KOPT-K1 (cell line): ENCODE measurements around the gene DNAH17.
"Not testable (repeated sequence)": the region's sequence is repeated elsewhere in the genome, so short reads cannot be mapped to it uniquely, and the experiment has no call there.

Source experiments
- H3K27ac ChIP-seq: fragments of 200-600 bp; sonication (generic); 2 replicates; pipeline ENCODE4 v1.5.1; 2016; ENCODE audit warnings: antibody characterized with exemption, mild to moderate bottlenecking, low read depth, low read length; ENCODE audit not compliant: poor library complexity, severe bottlenecking
- H3K36me3 ChIP-seq: fragments of 200-600 bp; sonication (generic); 2 replicates; pipeline ENCODE4 v1.5.1; 2017; ENCODE audit warnings: antibody characterized with exemption, mild to moderate bottlenecking, low read length, moderate library complexity; ENCODE audit not compliant: insufficient read depth
- H3K9me3 ChIP-seq: fragments of 200-600 bp; sonication (generic); 2 replicates; pipeline ENCODE4 v1.5.1; 2017; ENCODE audit warnings: antibody characterized with exemption, low read length, mild to moderate bottlenecking; ENCODE audit not compliant: insufficient read depth, poor library complexity, severe bottlenecking

DNAH17 gene

DNA sequence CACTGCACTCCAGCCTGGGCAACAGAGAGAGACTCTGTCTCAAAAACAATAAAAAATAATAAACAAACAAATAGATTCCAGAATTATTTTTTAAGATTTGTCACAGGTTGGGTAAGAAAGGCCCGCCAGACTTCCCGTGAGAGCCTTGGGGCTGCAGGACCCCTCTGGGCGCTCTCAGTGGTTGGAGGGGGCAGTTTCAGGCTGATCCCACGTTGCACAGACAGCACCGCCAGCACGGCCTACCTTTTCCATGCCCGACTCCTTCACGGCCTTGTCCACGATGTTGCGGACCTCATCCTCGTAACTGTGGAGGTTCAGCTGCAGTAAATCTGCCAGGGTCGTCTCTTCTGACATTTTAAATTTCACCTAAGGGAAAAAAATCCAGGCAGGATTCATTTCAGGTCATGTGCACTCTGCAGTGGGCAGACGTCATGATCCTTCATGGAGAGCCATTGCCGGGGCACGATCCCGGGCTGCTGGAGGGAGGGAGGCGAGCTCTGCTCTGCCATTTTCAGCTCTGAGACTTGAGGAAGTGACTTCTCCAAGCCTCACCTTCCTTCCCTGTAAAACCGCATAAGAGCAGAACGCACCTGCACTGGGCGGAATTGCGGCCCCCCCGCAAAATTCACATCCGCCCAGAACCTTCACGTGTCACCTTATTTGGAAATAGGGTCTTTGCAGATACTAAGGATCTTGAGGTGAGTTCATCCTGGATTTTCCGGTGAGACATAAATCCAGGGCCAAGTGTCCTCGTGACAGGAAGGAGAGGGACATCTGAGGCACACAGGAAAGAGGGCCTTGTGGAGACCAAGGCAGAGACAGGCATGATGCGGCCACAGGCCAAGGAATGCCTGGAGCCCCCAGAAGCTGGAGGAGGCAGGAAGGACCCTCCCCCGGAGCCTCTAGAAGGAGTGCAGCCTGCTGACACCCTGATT is 66.8 kb downstream of the DNAH17 start:
- H3K36me3 ChIP-seq: no peaks in the 10 kb centered on the region
- no peaks in the 10 kb centered on the region for H3K9me3 ChIP-seq
- no peak overlapping the region for H3K27ac ChIP-seq

DNA sequence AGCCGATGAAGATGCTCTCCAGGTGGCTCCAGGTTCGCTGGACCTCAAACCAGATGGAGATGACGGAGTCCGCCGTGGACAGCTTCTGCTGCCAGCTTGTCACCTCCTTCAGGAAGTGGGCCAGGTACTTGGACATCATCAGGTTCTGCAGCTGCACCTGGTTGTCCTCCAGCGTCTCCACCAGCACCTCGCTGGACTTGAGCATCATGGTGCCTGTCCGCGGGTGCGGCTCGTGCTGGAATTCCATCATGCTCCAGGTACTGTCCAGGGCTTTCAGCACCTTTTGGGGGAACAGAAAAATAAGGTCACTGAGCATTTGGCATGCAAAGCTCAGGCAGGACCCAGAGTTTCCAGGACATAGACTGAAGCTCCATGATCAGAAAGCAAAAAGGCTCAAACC is 69.7 kb downstream of the DNAH17 start:
- no peaks in the 10 kb centered on the region for H3K36me3 ChIP-seq
- no peaks in the 10 kb centered on the region for H3K9me3 ChIP-seq
- no peak overlapping the region for H3K27ac ChIP-seq

DNA sequence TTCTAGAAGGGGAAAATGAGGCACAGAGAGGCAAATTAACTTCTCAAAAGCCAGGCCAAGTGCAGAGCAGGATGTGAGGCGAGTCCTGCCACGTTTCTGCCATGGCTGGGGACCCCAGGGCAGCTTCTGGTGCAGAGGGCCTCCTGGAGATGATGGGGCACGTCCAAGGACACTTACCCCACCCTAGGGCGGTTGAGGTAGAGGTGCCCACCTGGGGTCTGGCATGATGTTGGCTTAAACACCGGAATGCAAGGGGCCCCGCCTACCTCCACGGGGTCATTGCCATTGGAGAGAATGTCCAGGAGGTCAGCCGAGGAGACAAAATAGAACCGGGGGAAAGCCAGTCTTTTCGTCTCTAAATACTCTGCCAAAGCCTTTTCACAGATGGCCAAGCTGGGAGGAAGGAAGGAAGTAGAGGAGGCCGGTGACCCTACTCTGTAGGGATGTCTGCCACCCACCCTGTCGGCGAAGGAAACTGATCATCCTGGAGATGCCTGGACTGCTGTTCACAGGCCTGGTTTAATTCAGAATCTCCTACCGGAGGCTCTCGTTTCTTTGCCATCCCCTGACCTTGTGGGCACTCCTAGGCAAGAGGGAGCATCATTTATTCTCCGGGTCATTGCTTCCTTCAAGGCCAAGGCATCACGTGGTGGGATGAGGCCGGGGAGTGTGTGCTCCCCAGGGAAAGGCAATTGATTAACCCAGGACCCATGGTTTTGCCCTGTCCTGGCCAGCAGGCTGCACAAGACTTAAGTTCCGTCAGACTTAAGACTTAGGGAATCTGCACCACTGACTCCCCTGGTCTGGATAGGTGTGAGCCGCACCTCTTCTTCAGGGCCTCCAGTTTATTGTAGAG is 70.5 kb downstream of the DNAH17 start:
- no peak overlapping the region for H3K27ac ChIP-seq
- no peaks in the 10 kb centered on the region for H3K36me3 ChIP-seq
- no peaks in the 10 kb centered on the region for H3K9me3 ChIP-seq

DNA sequence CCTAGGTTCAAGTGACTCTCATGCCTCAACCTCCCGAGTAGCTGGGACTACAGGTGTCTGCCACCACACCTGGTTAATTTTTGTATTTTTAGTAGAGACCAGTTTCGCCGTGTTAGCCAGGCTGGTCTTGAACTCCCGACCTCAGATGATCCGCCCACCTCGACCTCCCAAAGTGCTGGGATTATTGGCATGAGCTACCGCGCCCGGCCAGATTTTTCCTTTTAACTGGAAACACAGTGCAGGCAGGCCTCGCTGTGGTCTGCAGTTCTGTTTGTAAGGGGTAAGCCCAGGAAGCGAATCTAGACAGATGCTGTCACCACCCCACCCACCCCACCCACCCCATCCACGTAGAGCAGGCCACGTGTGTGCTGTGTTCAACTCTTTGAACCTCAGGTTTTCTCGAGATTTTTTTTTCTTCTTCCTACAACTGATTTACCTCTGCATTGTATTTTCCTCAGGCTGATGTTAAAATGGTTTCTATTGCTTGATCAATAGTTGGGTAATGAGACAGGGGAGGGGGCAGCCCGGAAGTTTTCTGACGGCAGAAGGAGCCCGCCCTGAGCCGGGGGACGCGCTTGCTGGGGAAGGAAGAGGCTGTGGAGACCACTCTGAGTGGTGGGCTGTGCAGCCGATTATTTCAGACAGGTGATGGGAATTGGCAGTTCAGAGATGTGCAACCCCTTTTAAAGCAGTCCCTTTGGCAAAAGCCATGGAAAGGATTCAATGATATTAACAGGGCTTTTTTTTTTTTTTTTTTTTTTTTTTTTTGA is 72.9 kb downstream of the DNAH17 start:
- no peak overlapping the region for H3K27ac ChIP-seq
- no peaks in the 10 kb centered on the region for H3K9me3 ChIP-seq
- H3K36me3 ChIP-seq: no peaks in the 10 kb centered on the region

DNA sequence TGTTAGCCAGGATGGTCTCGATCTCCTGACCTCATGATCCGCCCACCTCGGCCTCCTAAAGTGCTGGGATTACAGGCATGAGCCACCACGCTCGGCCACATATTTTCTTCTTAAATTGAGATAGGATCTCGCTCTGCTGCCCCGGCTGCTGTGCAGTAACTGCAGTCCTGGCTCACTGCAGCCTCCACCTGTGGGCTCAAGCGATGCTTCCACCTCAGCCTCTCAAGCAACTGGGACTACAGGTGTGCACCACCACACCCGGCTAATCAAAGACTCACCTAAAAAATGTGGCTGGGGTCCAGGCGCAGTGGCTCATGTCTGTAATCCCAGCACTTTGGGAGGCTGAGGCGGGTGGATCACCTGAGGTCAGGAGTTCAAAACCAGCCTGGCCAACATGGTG is 73.8 kb downstream of the DNAH17 start:
- H3K36me3 ChIP-seq, H3K9me3 ChIP-seq, H3K27ac ChIP-seq: not testable (repeated sequence)

DNA sequence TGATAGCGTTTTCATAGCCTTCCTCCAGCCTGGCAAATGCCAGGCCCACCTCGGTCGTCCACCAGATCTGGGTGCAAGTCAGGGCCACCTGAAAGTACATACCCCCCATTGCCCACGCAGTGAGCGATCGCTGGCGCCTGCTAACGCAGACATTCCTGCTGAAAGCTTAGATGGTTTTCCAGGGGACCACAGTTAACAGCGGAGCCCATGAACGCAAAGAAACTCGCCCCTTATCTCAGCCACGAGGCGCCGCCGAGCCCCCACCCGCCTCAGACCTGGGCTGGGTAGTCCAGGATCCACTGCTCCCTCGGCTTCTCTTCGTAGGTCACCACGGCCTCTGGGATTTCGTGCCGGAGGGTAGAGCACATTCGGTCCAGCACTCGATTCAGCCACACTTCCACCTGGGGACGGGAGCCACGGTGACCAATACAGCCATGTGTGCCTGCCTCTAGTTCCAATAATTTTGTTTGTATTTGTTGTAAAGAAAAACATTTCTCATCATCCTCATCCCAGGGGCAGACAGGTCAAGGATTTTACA is 74.5 kb downstream of the DNAH17 start:
- Histone ChIP-seq H3K27ac (no peak overlapping the region), H3K36me3 (no peaks in the 10 kb centered on the region), H3K9me3 (no peaks in the 10 kb centered on the region)

DNA sequence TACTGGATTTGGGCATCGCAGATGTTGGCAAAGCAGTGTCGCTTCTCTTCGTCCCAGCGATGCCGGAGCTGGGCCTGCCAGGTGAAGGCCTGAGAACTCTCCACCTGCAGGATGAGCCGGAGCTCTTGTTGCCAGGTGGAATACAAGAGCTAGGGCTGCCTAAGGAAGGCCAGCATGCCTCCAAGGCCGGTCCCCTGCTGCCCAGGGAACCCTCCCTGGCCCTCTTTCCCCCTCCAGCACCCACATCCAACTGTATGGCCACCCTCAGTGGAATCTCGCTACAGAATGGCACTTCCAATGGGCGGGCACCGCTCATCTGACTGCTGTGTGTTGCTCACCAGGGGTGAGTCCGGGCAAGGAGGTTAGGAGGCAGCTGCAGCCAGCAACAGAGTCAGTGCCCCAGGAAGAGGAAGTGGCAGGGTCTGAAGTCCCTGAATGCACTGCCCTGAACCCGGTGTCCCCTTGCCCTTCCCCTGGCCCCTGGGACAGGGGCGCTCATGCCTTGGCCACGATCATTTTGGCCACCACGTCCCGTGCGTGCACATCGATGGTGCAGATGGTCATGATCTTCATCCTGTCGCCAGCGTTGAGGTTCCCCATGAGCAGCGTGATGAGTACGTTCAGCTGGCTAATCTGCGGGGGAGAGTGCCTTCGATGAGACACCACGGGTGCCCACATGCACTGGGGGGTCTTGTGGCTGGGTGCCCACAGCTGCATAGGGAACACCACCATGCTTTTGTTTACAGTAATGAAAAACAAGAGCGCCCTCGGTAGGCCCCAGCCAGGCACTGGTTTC is 75.8 kb downstream of the DNAH17 start:
- no peaks in the 10 kb centered on the region for H3K36me3 ChIP-seq
- H3K27ac ChIP-seq: peak overlapping the region; percentile 18
- H3K9me3 ChIP-seq: no peaks in the 10 kb centered on the region

DNA sequence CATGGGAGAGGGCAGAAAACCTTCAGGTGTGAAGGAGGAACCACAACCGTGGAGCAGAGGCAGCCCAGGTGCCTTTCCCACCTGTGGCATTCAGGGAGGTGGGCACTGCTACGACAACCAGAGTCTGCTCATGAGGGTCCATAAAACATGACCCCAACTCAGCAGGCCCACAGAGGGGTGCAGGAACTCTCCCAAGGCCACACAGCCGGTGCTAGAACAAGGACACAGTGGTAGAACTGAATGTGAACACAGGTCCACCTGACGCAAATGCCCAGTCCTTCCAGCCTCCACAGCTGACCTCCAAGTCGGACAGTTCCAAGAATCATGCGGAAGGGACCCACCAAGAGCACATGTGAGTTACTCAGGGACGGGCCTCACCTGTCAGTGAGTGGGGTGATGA is 76.4 kb downstream of the DNAH17 start:
- no peaks in the 10 kb centered on the region for H3K9me3 ChIP-seq
- no peaks in the 10 kb centered on the region for H3K36me3 ChIP-seq
- H3K27ac ChIP-seq: no peak overlapping the region

DNA sequence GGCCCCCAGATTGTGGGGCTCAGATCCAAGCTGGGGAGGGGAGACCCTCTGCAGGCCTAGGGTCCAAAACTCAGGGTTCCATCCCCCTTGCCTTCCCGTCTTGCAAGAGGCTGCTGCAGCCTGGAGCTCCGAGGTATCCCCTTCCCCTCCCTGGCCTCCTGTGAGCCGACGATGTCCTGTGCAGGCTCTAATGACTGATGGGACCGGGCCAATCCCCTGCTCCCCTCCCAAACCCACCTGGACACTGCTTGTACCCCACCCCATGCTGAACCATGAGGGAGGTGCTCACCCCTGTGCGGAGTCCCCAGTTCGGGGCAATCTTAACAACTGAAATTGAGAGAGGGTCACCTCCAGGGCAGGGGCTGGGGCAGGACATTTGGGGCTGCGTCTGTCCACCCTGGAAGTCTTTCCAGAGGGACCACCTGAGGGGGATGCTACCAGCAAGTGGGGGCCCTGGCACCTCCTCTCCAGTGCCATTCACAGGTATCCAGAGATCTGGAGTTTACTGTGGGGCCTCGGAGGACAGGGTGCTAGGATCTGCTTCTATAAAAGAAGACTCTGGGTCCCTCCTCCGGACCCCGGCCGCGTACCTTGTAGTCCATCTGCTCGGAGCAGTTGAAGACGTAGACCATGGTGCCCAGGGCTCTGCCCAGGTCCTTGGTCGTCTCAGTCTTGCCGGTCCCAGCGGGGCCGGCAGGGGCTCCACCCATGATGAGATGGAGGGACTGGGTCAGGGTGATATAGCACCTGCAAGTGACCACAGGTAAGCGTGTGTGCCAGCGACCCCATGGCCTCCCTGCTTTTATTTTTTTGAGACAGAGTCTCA is 77.3 kb downstream of the DNAH17 start:
- no peak overlapping the region for H3K27ac ChIP-seq
- no peaks in the 10 kb centered on the region for H3K9me3 ChIP-seq
- H3K36me3 ChIP-seq: no peaks in the 10 kb centered on the region

DNA sequence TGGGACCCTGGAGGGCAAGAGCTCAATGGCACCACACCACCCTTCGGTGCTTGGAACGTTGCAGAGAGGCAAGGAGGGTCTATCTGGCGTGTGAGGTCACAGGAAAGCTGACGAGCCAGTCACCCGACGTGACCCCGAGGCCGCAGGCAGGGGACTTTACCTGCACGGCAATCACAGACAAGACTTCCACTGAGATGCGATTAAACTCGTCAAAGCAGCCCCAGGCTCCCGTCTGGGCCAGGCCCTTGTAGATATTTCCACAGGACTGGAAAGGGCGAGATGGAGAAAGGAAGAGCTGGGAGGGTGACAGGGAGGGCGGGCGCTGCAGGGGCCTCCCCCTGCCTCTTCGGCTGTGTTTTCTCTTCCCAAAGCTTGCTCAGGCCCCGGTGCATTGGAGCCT is 78.3 kb downstream of the DNAH17 start:
- no peak overlapping the region for H3K27ac ChIP-seq
- H3K36me3 ChIP-seq: no peaks in the 10 kb centered on the region
- no peaks in the 10 kb centered on the region for H3K9me3 ChIP-seq

DNA sequence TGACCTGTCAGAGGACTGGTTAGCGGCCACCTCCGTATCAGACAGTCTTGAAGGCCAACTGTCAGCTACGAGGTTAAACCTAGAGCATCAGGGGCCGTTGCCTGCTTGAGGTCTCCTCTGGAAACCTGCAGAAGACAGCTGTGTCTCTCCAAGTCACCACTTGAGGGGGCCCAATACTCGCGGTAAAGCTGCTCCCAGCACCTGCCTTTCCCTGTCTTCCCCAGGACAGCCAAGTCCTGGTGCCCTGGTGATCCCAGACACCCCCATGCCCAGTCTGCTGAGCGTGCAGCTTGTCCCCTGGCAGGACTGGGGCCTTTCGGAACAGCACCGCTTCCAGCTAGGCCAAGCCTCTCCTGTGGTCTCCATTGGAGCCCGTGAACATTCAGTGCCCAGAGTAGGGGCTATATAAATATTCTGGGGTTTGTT is 80.1 kb downstream of the DNAH17 start:
- H3K27ac ChIP-seq: no peak overlapping the region
- no peaks in the 10 kb centered on the region for H3K36me3 ChIP-seq
- no peaks in the 10 kb centered on the region for H3K9me3 ChIP-seq

DNA sequence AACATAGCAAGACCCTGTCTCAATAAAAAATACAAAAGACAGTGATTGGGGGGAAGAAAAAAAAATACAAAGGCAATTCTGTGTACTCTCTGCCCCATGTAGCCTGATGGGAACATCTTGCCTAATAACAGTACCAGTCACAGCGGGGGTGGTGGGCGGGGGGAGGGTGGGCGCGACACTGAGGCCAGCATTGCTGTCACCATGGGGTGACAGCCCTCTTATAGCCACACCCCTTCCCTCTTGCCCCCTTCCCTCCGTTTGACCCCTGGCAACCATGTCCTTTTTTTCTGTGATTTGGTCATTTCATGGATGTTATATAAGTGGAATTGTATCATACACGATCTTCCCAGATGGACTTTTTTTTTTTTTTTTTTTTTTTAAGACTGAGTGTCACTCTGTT is 80.9 kb downstream of the DNAH17 start:
- no peak overlapping the region for H3K27ac ChIP-seq
- H3K36me3 ChIP-seq: no peaks in the 10 kb centered on the region

DNA sequence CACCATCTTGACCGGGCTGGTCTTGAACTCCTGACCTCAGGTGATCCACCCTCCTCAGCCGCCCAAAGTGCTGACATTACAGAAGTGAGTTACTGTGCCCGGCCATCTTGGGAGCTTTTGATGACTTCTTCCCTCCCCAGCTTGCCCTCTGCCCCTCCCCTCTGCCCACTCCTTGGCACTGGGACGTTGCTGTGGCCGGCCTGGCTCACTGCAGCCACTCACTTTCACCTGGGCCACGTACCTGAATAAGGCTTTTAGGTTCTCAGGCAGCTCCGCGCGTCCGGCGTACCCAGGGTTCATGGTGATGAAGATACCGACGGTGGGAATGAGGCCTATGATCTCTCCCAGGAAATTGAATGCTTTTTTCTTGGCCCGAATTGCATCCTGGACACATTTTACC is 81.6 kb downstream of the DNAH17 start:
- no peaks in the 10 kb centered on the region for H3K36me3 ChIP-seq
- no peaks in the 10 kb centered on the region for H3K9me3 ChIP-seq
- H3K27ac ChIP-seq: no peak overlapping the region

More for the DNA sequence above, 80.9 kb downstream of the DNAH17 start:
- no peaks in the 10 kb centered on the region for H3K9me3 ChIP-seq
